GM12892 (cell line): ENCODE results near the gene RGS14.

ENCODE experiments used
- DNase-seq: peaks from one replicate; pipeline ENCODE4 v3.0.0; 2011; ENCODE audit not compliant: insufficient read length
- FAIRE-seq: peaks from 2 replicates; lab custom pipeline; 2011; peaks lifted over from hg19 to GRCh38; lab: Jason Lieb, UNC
- POLR2A ChIP-seq: IDR thresholded peaks from 2 replicates; pipeline ENCODE4 v1.6.1; 2011; ENCODE audit warnings: low read depth, low read length, control low read depth
- POLR2AphosphoS5 ChIP-seq: IDR thresholded peaks from 2 replicates; pipeline ENCODE4 v1.6.1; 2011; ENCODE audit warnings: low read depth, low read length, control low read depth
- TAF1 ChIP-seq: IDR thresholded peaks from 2 replicates; pipeline ENCODE4 v1.6.1; 2011; ENCODE audit warnings: low read depth, mild to moderate bottlenecking, control low read depth, low read length, borderline replicate concordance

The RGS14 gene

GRCh38 chr5:177378884-177379883 lies 21.5 kb downstream of the RGS14 start:
- TF ChIP-seq POLR2A, result no peak
- TF ChIP-seq POLR2AphosphoS5, result no peak
- TF ChIP-seq TAF1, result no peak
- no peak for DNase-seq
- FAIRE-seq, result peak; percentile 83

- FAIRE-seq (no peak), DNase-seq (no peak)
- TF ChIP-seq POLR2A, result no peak
- TF ChIP-seq TAF1, result no peak
- no peak for TF ChIP-seq POLR2AphosphoS5
These were observed 23.0 kb downstream of the RGS14 start for GRCh38 chr5:177380805-177381126.

- DNase-seq (no peak), FAIRE-seq (peak; percentile 14)
- no peak for TF ChIP-seq TAF1
- no peak for TF ChIP-seq POLR2AphosphoS5
- no peak for TF ChIP-seq POLR2A
These were observed 24.8 kb downstream of the RGS14 start for GRCh38 chr5:177382423-177383029.

- FAIRE-seq (no peak), DNase-seq (no peak)
- TF ChIP-seq POLR2A, result no peak
- TF ChIP-seq TAF1, result no peak
- no peak for TF ChIP-seq POLR2AphosphoS5
These were observed 25.5 kb downstream of the RGS14 start for GRCh38 chr5:177383181-177383580.

- DNase-seq (no peak), FAIRE-seq (no peak)
- TF ChIP-seq POLR2A, result no peak
- TF ChIP-seq TAF1, result no peak
- TF ChIP-seq POLR2AphosphoS5, result no peak
These were observed 26.4 kb downstream of the RGS14 start, which contains the start of gene SLC34A1 for GRCh38 chr5:177384134-177384533. SLC34A1 (plus strand) TSS chr5:177384434; CDS start chr5:177385742, 1,308 bp downstream.

GRCh38 chr5:177385720-177386119 lies 28.0 kb downstream of the RGS14 start:
- FAIRE-seq, result no peak
- no peak for TF ChIP-seq POLR2A
- TF ChIP-seq TAF1, result no peak
- no peak for TF ChIP-seq POLR2AphosphoS5
- DNase-seq, result no peak

GRCh38 chr5:177386542-177386941 lies 28.8 kb downstream of the RGS14 start:
- TF ChIP-seq POLR2A (no peak), POLR2AphosphoS5 (no peak), TAF1 (no peak)
- DNase-seq (no peak), FAIRE-seq (no peak)

GRCh38 chr5:177387405-177387804 lies 29.7 kb downstream of the RGS14 start:
- TF ChIP-seq TAF1 (no peak), POLR2A (no peak)
- no peak for FAIRE-seq
- DNase-seq, result no peak

GRCh38 chr5:177388521-177389052 lies 30.9 kb downstream of the RGS14 start:
- TF ChIP-seq POLR2AphosphoS5 (no peak), POLR2A (no peak), TAF1 (no peak)
- DNase-seq, result no peak
- FAIRE-seq, result peak; percentile 17

- peak; percentile 82 for FAIRE-seq
- TF ChIP-seq POLR2AphosphoS5 (no peak), TAF1 (peak; percentile 24; the same call in 1 of the 2 replicates), POLR2A (peak; percentile 55; the same call in 1 of the 2 replicates)
- DNase-seq, result no peak
These were observed 31.8 kb downstream of the RGS14 start for GRCh38 chr5:177389241-177390169.
